Measurements from ENCODE around the gene CD300LB. TPM values are rescaled to one million over a fixed set of nuclear protein-coding genes. Genes with fewer than 3 reads are reported as not detected.

Gene CD300LB
- total RNA-seq, 4 donors from 2014 or later = 0.41 TPM; not detected in 3

GRCh38 chr17:74477411-74477810 is 53.9 kb downstream of the CD300LB start:
- 89% methylated on average over 4 of the region's 4 CpGs; no CpG with 5 or more reads in 1 of the 2 donors for WGBS, 2 donors (ENCODE audit: low coverage in 1 of 2)
- Histone ChIP-seq H3K27me3 (peaks cover 10% of the 10 kb centered on the region), H3K27ac (peak overlapping the region in 1 of 4 donors; percentile 25), H3K9me3 (no peaks in the 10 kb centered on the region), H3K4me1 (peaks cover 0 to 5% (median 0%) of the 10 kb centered on the region in 4 donors), H3K36me3 (no peaks in the 10 kb centered on the region), H3K4me3 (no peak overlapping the region)
- intact Hi-C loops (cut with DNase I; ENCODE audit: low total_unique reads) = no loop called here
- DNase-seq = no peak
- TF ChIP-seq POLR2A (IDR thresholded peaks at IDR 0.05) = no peak
- TF ChIP-seq, protein P1, sequence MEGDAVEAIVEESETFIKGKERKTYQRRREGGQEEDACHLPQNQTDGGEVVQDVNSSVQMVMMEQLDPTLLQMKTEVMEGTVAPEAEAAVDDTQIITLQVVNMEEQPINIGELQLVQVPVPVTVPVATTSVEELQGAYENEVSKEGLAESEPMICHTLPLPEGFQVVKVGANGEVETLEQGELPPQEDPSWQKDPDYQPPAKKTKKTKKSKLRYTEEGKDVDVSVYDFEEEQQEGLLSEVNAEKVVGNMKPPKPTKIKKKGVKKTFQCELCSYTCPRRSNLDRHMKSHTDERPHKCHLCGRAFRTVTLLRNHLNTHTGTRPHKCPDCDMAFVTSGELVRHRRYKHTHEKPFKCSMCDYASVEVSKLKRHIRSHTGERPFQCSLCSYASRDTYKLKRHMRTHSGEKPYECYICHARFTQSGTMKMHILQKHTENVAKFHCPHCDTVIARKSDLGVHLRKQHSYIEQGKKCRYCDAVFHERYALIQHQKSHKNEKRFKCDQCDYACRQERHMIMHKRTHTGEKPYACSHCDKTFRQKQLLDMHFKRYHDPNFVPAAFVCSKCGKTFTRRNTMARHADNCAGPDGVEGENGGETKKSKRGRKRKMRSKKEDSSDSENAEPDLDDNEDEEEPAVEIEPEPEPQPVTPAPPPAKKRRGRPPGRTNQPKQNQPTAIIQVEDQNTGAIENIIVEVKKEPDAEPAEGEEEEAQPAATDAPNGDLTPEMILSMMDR (IDR thresholded peaks at IDR 0.05) = no peak
- TF ChIP-seq EP300 (IDR thresholded peaks at IDR 0.05; ENCODE audit: low read depth) = no peak
- TF ChIP-seq POLR2AphosphoS5 (IDR thresholded peaks at IDR 0.05) = no peak
- in situ Hi-C loops (cut with MboI; ENCODE audit: low pct_ligation_motif_present in 1 of 4, low pct_unique_long_range_greater_than_20kb in 1 of 4, low sequenced_read_pairs in 3 of 4) = no loop called here

GRCh38 chr17:74475189-74475588 is 56.1 kb downstream of the CD300LB start:
- intact Hi-C loops (cut with DNase I; ENCODE audit: low total_unique reads) (no loop called here), in situ Hi-C loops (cut with MboI; ENCODE audit: low pct_ligation_motif_present in 1 of 4, low pct_unique_long_range_greater_than_20kb in 1 of 4, low sequenced_read_pairs in 3 of 4) (no loop called here)
- no peak for DNase-seq
- Histone ChIP-seq H3K27ac (no peak overlapping the region), H3K4me1 (peaks cover 0 to 5% (median 0%) of the 10 kb centered on the region in 4 donors), H3K36me3 (no peaks in the 10 kb centered on the region), H3K27me3 (peaks cover 10% of the 10 kb centered on the region), H3K4me3 (no peak overlapping the region), H3K9me3 (no peaks in the 10 kb centered on the region)
- TF ChIP-seq EP300 (IDR thresholded peaks at IDR 0.05; ENCODE audit: low read depth) (no peak), POLR2AphosphoS5 (IDR thresholded peaks at IDR 0.05) (no peak), POLR2A (IDR thresholded peaks at IDR 0.05) (no peak)
- TF ChIP-seq, protein P1 (IDR thresholded peaks at IDR 0.05) = no peak
- WGBS, 2 donors (ENCODE audit: low coverage in 1 of 2) = 85 to 93% methylated on average over 3 to 4 of the region's 4 CpGs

- H3K4me1 ChIP-seq = peaks cover 0 to 3% (median 0%) of the 10 kb centered on the region in 4 donors
- no peaks in the 10 kb centered on the region for H3K9me3 ChIP-seq
- 68% methylated on average over 9 of the region's 9 CpGs; no CpG with 5 or more reads in 1 of the 2 donors for WGBS, 2 donors (ENCODE audit: low coverage in 1 of 2)
- TF ChIP-seq, protein P1 (IDR thresholded peaks at IDR 0.05) = no peak
- TF ChIP-seq EP300 (IDR thresholded peaks at IDR 0.05; ENCODE audit: low read depth) (no peak), POLR2AphosphoS5 (IDR thresholded peaks at IDR 0.05) (no peak), POLR2A (IDR thresholded peaks at IDR 0.05) (no peak)
- intact Hi-C loops (cut with DNase I; ENCODE audit: low total_unique reads) (no loop called here), in situ Hi-C loops (cut with MboI; ENCODE audit: low pct_ligation_motif_present in 1 of 4, low pct_unique_long_range_greater_than_20kb in 1 of 4, low sequenced_read_pairs in 3 of 4) (no loop called here)
- H3K36me3 ChIP-seq = no peaks in the 10 kb centered on the region
- peak overlapping the region in 2 of 4 donors; percentile 17 to 25 for H3K27ac ChIP-seq
- H3K4me3 ChIP-seq = no peak overlapping the region
- DNase-seq = peak; percentile 54
- H3K27me3 ChIP-seq = peaks cover 10% of the 10 kb centered on the region
These were observed 57.1 kb downstream of the CD300LB start for GRCh38 chr17:74474043-74474792.

- 84% methylated on average over 8 of the region's 8 CpGs; no CpG with 5 or more reads in 1 of the 2 donors for WGBS, 2 donors (ENCODE audit: low coverage in 1 of 2)
- Histone ChIP-seq H3K4me1 (no peaks in the 10 kb centered on the region), H3K27ac (peak overlapping the region in 1 of 4 donors; percentile 5), H3K4me3 (no peak overlapping the region), H3K36me3 (no peaks in the 10 kb centered on the region), H3K9me3 (no peaks in the 10 kb centered on the region), H3K27me3 (peaks cover 10% of the 10 kb centered on the region)
- DNase-seq = no peak
- in situ Hi-C loops (cut with MboI; ENCODE audit: low pct_ligation_motif_present in 1 of 4, low pct_unique_long_range_greater_than_20kb in 1 of 4, low sequenced_read_pairs in 3 of 4) (no loop called here), intact Hi-C loops (cut with DNase I; ENCODE audit: low total_unique reads) (no loop called here)
- no peak for TF ChIP-seq POLR2AphosphoS5 (IDR thresholded peaks at IDR 0.05)
- TF ChIP-seq, protein P1 (IDR thresholded peaks at IDR 0.05) = no peak
- no peak for TF ChIP-seq POLR2A (IDR thresholded peaks at IDR 0.05)
- TF ChIP-seq EP300 (IDR thresholded peaks at IDR 0.05; ENCODE audit: low read depth) = no peak
These were observed 58.0 kb downstream of the CD300LB start for GRCh38 chr17:74473294-74473693.

Data from transverse colon (tissue), 4 donors.